Islet precursor cell (in vitro differentiated cells): Measurements from ENCODE around the gene C14orf180.

ENCODE experiments used
- DNase-seq: peaks from one replicate; pipeline ENCODE4 v3.0.0-alpha.2; 2018

The C14orf180 gene

DNA sequence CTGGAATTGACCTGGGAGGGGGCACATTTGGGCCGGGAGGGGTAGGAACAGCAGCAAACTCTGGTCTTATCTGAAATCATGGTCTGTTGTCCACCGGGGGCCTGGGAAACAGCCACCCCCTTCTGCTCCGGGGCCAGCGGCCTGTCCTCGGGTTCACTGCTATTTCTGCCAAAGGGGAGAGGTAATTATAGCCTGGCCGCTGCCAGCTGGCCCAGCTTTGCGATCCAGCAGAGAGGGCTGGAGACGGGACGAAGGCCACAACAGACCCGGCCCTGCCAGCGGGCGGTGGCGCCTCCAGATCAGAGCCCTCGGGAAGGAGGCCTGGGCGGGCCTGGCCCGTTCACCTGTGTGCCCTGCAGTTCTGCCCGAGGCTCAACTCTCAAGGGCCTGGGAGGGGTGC lies at the start of gene C14orf180:
TSS of gene C14orf180 (plus strand) at position 258 of the 400 bp plus-strand sequence. CDS start 6,667 bp downstream, outside the sequence.
- DNase-seq: no peak

GRCh38 chr14:104530646-104531045 lies 48.9 kb upstream of the C14orf180 start:
- DNase-seq: no peak

DNA sequence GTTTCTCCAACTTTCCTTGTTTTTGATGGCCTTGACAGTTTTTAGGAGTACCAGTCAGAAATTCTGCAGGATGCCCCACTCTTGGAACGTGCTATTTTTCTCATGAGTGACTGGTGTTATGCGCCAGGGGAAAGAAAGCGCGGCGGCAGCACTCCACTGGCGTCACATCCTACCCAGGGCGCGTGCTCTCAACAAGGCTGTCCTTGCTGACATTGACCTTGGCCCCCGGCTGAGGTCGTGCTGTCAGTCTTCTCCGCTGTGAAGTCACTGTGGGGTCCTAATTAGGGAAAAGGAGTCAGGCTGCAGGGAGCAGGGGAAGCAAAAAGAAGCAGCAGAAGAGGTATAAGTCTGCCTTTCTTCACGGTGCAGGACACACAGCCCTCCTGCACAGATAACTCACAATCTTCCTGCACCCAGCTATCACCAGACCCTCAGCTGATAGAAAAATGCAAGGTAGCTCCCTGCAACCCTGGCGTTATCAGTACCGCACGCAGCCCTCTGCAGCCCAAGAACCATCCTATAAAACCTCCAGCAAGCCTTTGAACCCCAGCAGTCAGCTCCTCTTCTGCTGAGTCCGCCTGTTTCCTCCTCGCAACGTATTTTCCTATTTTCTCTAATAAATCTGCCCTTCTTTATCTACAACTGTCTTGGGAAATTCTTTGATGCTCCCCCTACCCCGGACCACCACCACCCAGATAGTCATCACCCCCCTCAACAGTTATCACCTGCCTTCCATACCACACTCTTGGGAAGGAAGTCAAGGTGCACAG lies 48.0 kb upstream of the C14orf180 start:
- DNase-seq: no peak

- no peak for DNase-seq
Measured at GRCh38 chr14:104532191-104532555, 47.4 kb upstream of the C14orf180 start.

- DNase-seq: no peak
Measured at GRCh38 chr14:104534036-104534435, 45.5 kb upstream of the C14orf180 start.

DNA sequence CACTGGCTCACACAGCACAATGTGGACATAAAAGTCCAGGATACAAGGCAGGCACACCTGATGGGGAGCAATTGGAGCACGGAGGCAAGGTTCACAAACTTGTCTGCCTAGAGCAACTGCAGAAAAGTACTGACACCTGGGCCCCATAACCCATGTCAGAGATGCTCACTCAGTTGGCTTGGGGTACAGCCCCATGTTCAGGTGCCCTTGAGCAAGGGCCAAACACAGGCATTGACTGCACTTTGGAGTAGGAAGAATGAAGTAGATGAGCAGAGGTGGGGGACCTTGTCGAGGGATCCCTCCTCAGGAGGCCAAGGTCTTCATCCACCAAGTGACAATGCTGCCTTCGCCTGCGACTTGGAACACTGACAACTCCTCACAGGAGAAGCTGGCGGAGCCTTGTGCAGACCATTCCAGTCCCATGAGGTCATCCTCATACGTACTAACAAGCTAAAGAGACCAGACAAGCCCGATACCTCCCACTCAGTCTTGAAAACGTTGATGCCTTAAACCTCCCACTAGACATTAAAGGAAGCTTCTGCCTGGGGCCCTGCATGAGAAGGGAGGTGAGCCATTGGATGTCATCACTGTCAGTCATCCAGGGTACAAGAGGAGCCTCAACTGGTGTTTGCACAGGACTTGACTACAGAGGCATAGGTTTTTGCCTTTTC lies 42.5 kb upstream of the C14orf180 start:
- DNase-seq: peak; percentile 91

DNA sequence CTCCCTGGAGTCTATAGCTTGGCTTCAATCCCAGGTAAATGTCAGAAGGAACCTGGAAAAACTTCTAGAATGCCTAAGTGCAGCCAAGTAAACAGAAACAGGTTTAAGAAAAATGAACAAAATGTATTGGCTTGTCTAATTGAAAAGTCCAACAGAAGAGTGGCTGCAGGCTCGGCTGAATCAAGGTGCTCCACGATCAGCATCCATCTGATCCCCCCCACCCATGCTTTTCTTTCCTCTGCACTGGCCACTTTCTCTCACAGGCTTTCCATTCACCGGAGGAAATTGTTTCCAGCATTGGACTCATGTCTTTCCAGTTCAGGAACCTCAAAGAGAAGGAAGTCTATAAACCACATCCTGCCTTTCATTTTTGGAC lies 42.0 kb upstream of the C14orf180 start:
- DNase-seq: no peak

DNA sequence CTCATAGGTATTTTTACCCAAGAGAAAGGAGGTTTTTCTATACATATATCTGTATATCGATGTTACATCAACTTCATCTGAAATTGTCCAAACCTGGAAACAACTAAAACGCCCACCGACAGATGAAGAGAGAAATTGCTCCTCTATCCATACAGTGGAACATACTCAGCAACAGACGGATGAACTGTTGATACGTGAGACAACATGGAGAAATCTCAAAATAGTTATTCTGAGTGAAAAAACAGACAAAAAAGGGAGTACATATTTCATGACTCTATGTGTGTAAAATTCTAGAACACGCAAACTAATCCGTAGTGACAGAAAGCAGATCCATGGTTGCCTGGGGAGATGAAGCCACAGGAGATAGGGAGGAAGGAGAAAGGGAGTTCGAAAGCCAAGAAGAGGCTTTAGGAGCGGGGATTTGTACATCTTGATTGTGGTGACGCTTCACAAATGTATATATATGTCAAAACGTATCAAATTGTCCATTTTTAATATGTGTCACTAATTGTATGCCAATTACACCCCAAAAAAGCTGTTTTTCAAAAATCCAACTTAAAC lies 37.6 kb upstream of the C14orf180 start:
- no peak for DNase-seq

DNA sequence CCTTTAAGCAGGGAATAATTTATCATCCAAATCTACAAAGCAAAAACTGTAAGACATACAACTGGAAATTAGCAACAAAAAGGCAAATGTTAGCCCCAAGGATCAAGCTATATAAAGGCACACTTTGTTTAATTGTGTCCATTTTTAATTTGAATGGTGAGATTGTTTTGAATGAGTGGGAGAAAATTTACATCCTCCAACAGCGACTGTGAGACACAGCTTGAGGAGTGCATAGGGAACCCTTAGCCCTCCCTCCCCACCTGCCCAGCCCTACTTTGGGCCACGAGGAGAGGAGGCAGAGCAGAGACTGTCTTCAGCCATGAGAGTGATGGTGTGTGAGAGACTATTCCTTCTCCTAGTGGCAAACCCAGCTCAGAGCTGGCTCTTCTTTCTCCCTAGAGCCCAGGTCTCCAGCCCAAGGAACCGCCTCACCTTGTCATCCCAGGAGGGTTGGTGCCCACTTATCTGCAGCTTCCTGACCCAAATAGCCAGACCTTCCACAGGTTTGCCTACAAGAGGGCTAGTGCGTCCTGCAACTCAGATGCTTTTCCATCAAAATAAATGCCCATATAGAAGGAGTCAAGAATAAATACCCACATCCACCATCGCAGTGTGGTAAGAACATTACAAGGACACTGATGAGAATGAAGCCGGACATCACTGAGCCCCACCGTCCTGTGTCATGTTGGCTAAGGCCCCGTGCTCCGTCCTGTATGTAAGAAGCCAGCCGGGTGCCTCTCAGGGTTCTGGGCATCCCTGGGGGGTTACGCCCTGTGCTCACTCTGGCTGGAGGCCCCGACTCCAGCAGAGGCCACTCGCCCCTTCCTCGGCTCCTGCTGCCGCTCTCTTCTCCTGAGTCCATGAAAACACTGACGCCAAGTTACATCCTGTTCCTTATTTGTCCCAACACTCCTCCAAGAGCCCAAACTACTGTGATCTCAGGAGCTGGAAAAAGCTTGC lies 36.4 kb upstream of the C14orf180 start:
- DNase-seq: peak; percentile 45

- peak; percentile 40 for DNase-seq
Measured at GRCh38 chr14:104544362-104544961, 35.1 kb upstream of the C14orf180 start.

DNA sequence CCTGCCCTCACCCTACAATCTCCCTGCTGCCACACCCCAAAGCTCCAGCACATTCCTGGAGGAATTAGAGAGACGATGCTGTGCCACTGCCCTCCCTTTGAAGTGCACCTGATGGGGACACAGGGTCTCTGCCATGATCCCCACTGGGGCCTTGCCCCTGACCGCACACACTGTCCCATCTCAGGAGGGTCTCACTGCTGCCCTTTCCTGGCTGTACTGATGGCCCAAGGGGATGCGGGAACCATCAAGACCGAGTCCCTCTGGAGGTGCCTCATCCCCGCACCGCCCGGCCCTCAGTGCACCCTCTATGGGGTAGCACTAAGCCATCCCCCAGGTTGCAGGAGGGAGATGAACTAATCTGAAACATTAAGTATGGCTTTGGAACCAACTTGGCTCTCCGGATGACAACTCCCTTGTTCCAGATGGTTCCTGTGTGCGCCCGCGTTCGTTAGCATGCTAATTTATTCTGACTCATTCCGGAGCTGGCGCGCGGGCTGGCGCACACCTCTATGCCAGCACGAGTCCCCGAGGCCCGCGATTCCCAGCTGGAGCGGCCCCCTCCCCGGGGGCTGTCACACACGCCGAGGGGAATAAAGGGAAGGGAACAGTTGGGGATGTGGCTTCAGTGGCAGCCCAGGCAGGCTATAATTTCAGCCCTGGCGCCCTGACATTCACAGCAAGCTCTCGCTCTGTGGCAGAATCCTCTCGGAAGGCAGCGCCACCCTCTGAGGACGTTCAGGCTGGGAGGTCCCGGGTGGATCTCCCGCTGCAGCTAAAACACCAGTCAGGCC lies 34.2 kb upstream of the C14orf180 start:
- DNase-seq: no peak

DNA sequence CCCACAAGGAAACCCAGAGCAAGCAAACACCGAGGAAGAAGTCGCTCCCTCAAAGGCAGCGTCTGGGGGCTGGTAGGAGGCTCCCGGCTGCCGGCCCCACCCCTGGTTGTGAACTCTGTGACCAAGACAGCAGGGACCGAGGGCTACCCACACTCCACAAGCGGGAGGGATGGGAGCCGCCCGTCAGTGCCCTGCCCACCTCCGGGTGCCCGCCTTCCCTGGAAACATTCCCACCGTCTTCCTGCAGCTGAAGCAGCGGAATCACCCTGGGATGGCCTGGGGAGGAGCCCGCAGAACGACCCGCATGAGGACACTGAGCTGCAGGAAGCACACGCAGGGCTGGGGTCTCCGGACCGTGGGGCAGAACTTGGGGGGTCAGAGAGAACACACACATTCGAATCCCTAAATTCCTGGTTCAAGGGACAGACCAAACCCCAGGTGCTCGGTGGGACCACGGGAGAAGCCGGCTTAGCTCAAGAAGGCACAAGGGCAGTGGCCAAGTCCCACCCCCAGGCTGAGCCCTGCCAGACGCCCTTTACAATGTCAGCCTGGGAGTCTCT lies 33.5 kb upstream of the C14orf180 start:
- DNase-seq: peak; percentile 45

- DNase-seq: no peak
Measured at GRCh38 chr14:104546591-104547309, 32.8 kb upstream of the C14orf180 start.

GRCh38 chr14:104547310-104547997 lies 32.1 kb upstream of the C14orf180 start:
- peak; percentile 54 for DNase-seq

DNA sequence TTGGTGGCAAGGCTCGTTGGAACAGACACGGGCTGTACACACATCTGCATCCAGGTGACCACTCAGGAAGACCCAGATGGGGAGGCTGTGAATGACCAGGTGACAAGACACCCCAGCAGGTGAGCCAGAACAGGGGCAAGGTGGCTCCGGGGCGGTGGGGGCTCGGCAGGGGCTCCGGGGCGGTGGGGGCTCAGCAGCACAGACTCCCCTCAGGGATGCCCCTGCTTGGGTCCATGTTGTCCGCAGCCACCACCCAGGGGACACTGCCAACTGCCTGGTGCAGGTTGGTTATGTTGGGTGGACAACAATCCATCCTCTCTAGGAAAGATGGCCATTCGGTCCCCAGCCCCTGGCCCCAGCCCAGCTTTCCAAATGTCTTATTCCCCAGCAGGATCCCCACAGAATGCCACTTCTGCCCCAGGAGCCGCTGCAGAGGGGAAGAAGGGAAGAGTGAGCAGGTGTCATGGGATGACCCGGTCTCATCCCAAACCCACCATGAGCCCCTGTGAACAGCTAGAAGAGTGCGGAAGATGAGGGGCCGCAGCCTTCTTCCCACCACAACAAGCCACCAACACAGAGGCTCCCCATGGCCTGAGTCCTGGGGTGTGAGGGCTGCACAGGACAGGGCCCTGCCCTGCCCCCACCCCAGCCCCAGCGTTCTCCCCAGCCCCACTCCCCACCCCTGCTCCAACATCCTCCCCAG lies 31.4 kb upstream of the C14orf180 start:
- no peak for DNase-seq

- DNase-seq: no peak
Measured at GRCh38 chr14:104548802-104549535, 30.6 kb upstream of the C14orf180 start.

- DNase-seq: peak; percentile 41
Measured at GRCh38 chr14:104549536-104550339, 29.8 kb upstream of the C14orf180 start.
